ENCODE results near the gene RPS19BP1. TPM values are rescaled to one million over a fixed set of nuclear protein-coding genes. Genes with fewer than 3 reads are reported as not detected.

The RPS19BP1 gene
- total RNA-seq, 1 experiment from 2014 or later: 102 TPM

Other genes starting within 250 kb of the RPS19BP1 start
- gene RPL3, start 213.1 kb downstream of the RPS19BP1 start, total RNA-seq (2021): 3,009 to 3,279 TPM (median 3,249 TPM) in 3 replicates
- gene SYNGR1, start 182.8 kb downstream of the RPS19BP1 start, total RNA-seq (2021): 26.5 to 35.3 TPM (median 28.7 TPM) in 3 replicates
- 36.8 to 38.3 TPM (median 38.0 TPM) in 3 replicates for gene TAB1, start 133.0 kb downstream of the RPS19BP1 start, total RNA-seq (2021)
- gene MGAT3, start 75.7 kb downstream of the RPS19BP1 start, total RNA-seq (2021): 10.3 to 11.4 TPM (median 11.4 TPM) in 3 replicates
- gene MIEF1, start 30.5 kb downstream of the RPS19BP1 start, total RNA-seq (2021): 31.5 to 38.7 TPM (median 31.9 TPM) in 3 replicates
- gene ATF4, start 12.2 kb downstream of the RPS19BP1 start, total RNA-seq (2021): 361 to 460 TPM (median 371 TPM) in 3 replicates
- 2.1 to 2.9 TPM (median 2.3 TPM) in 3 replicates for gene CACNA1I, start 38.0 kb upstream of the RPS19BP1 start, total RNA-seq (2021)

Data from WTC11 (cell line).